ENCODE results near the gene CCSER1.

- TF ChIP-seq CTCF (IDR thresholded peaks at IDR 0.05; ENCODE audit: low read depth, low read length, poor library complexity, severe bottlenecking) (no peak), EZH2phosphoT487 (IDR thresholded peaks at IDR 0.05; ENCODE audit: borderline replicate concordance, low read length) (no peak)
These were observed 718.6 kb downstream of the CCSER1 start for GRCh38 chr4:90845777-90846176.
